HEK293 (cell line): Measurements from ENCODE around the gene TAF1B.

Experiments
- BCL11A ChIP-seq: fragments of 450-650 bp; formaldehyde crosslinking; IDR thresholded peaks from 2 replicates; pipeline ENCODE4 v1.5.1; 2016; ENCODE audit warnings: low read depth, missing biosample characterization, missing genetic modification characterization
- KLF8 ChIP-seq: fragments of 450-650 bp; formaldehyde crosslinking; IDR thresholded peaks from 2 replicates; pipeline ENCODE4 v1.5.1; 2016; ENCODE audit warnings: missing biosample characterization, missing genetic modification characterization
- TCF7L2 ChIP-seq: IDR thresholded peaks from 2 replicates; pipeline ENCODE4 v1.6.1; 2011; ENCODE audit warnings: low read depth, mild to moderate bottlenecking, inconsistent platforms, low read length, moderate library complexity, borderline replicate concordance
- ZNF768 ChIP-seq: fragments of 450-650 bp; formaldehyde crosslinking; IDR thresholded peaks from 2 replicates; pipeline ENCODE4 v1.5.1; 2018; ENCODE audit warnings: missing biosample characterization, mild to moderate bottlenecking, missing genetic modification characterization
- TF ChIP-seq, protein P1 (sequence below): fragments of 450-650 bp; formaldehyde crosslinking; IDR thresholded peaks from 2 replicates; pipeline ENCODE4 v1.5.1; 2016; ENCODE audit warnings: missing biosample characterization, missing genetic modification characterization
- TF ChIP-seq, protein P2 (sequence below): fragments of 450-650 bp; formaldehyde crosslinking; IDR thresholded peaks from 2 replicates; pipeline ENCODE4 v1.5.1; 2016; ENCODE audit warnings: missing biosample characterization, missing genetic modification characterization
- TF ChIP-seq, protein P3 (sequence below): fragments of 450-650 bp; formaldehyde crosslinking; IDR thresholded peaks from 2 replicates; pipeline ENCODE4 v1.5.1; 2016; ENCODE audit warnings: missing biosample characterization, missing genetic modification characterization, borderline replicate concordance

DNA sequence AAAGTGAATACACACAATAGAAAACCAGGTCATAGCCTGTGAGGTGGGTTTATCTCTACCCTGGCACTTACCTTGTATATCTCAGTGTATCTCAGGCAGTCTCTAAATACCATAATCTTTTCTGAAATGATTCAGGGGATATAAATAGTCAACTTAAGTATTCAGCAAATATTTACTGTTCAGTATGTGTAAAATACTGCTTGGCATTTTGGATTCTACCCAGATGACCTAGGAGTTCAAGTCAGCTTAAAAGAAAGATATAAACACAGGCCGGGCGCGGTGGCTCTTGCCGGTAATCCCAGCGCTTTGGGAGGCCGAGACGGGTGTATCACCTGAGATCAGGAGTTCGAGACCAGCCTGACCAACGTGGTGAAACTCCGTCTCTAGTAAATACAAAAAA, 132.1 kb downstream of the TAF1B start:
- TF ChIP-seq, protein P1, sequence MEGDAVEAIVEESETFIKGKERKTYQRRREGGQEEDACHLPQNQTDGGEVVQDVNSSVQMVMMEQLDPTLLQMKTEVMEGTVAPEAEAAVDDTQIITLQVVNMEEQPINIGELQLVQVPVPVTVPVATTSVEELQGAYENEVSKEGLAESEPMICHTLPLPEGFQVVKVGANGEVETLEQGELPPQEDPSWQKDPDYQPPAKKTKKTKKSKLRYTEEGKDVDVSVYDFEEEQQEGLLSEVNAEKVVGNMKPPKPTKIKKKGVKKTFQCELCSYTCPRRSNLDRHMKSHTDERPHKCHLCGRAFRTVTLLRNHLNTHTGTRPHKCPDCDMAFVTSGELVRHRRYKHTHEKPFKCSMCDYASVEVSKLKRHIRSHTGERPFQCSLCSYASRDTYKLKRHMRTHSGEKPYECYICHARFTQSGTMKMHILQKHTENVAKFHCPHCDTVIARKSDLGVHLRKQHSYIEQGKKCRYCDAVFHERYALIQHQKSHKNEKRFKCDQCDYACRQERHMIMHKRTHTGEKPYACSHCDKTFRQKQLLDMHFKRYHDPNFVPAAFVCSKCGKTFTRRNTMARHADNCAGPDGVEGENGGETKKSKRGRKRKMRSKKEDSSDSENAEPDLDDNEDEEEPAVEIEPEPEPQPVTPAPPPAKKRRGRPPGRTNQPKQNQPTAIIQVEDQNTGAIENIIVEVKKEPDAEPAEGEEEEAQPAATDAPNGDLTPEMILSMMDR (tag by site-specific recombination): no peak
- TF ChIP-seq BCL11A: no peak
- TF ChIP-seq, protein P2, sequence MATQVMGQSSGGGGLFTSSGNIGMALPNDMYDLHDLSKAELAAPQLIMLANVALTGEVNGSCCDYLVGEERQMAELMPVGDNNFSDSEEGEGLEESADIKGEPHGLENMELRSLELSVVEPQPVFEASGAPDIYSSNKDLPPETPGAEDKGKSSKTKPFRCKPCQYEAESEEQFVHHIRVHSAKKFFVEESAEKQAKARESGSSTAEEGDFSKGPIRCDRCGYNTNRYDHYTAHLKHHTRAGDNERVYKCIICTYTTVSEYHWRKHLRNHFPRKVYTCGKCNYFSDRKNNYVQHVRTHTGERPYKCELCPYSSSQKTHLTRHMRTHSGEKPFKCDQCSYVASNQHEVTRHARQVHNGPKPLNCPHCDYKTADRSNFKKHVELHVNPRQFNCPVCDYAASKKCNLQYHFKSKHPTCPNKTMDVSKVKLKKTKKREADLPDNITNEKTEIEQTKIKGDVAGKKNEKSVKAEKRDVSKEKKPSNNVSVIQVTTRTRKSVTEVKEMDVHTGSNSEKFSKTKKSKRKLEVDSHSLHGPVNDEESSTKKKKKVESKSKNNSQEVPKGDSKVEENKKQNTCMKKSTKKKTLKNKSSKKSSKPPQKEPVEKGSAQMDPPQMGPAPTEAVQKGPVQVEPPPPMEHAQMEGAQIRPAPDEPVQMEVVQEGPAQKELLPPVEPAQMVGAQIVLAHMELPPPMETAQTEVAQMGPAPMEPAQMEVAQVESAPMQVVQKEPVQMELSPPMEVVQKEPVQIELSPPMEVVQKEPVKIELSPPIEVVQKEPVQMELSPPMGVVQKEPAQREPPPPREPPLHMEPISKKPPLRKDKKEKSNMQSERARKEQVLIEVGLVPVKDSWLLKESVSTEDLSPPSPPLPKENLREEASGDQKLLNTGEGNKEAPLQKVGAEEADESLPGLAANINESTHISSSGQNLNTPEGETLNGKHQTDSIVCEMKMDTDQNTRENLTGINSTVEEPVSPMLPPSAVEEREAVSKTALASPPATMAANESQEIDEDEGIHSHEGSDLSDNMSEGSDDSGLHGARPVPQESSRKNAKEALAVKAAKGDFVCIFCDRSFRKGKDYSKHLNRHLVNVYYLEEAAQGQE (tag by site-specific recombination): no peak
- no peak for TF ChIP-seq TCF7L2
- no peak for TF ChIP-seq KLF8 (tag by site-specific recombination)
- TF ChIP-seq, protein P3, sequence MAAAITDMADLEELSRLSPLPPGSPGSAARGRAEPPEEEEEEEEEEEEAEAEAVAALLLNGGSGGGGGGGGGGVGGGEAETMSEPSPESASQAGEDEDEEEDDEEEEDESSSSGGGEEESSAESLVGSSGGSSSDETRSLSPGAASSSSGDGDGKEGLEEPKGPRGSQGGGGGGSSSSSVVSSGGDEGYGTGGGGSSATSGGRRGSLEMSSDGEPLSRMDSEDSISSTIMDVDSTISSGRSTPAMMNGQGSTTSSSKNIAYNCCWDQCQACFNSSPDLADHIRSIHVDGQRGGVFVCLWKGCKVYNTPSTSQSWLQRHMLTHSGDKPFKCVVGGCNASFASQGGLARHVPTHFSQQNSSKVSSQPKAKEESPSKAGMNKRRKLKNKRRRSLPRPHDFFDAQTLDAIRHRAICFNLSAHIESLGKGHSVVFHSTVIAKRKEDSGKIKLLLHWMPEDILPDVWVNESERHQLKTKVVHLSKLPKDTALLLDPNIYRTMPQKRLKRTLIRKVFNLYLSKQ: no peak
- TF ChIP-seq ZNF768 (tag by site-specific recombination): no peak
